ENCODE measurements around the gene CUL9. TPM values are rescaled to one million over a fixed set of nuclear protein-coding genes. Genes with fewer than 3 reads are reported as not detected.

The CUL9 gene
- total RNA-seq, 1 experiment from 2014 or later = 39.6 TPM

DNA sequence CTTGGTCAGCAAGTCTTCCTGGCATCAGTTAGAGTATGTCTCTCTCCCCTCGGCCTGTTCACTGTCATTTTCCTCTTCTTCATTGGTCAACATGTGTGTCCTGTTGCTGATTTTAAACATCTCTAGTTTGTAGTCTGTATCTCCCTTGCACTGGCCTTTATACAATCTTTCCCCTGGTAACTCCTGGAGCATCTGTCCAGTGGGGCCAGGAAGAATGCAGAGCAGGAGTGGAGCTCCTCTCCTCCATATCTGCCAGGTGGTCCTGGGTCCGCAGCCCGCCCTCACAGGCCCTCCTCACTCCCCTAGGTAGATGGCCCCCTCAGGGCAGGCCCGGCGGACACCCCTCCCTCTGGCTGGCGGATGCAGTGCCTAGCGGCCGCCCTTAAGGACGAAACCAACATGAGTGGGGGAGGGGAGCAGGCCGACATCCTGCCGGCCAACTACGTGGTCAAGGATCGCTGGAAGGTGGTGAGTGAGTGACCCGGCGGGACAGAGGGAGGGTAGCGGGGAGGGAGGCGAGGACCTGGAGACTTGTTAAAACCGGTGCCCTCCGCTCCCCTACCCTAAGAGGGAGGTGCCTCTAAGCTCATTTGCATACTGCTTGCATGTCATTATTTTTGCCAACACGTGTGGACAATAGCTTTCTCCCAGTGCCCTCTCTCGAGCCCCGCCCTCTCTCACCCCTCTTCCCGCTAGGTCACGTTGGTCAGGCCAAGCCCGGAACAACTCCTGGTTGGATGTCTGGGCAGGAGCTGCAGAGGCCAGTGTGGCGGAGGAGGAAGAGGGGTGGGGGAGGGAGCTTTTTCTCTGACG, 64.5 kb downstream of the CUL9 start:
- BruUV-seq (replicated peaks) = no TSS peak
- ChIA-PET CTCF (interaction anchor here (0.6 kb wide), 1 partner anchor 132 kb away, joined by 4 read pairs; no protein-coding TSS in a partner anchor), POLR2A (interaction anchor here (0.6 kb wide), 1 partner anchor 114 kb away, joined by 3 read pairs; no protein-coding TSS in a partner anchor)
- no peak for TF ChIP-seq CTCF (IDR thresholded peaks at IDR 0.05; ENCODE audit: unreplicated experiment)
- H3K4me3 Mint-ChIP-seq (ENCODE audit: unreplicated experiment) = peak overlapping the region; percentile 58
- H3K9me3 Mint-ChIP-seq (ENCODE audit: unreplicated experiment) = no peaks in the 10 kb centered on the region
- H3K27ac Mint-ChIP-seq (ENCODE audit: low read depth, unreplicated experiment) = no peak overlapping the region
- no peaks in the 10 kb centered on the region for H3K4me1 Mint-ChIP-seq (ENCODE audit: insufficient read depth, unreplicated experiment)
- H3K27me3 Mint-ChIP-seq (ENCODE audit: insufficient read depth, unreplicated experiment) = peaks cover 12% of the 10 kb centered on the region
- intact Hi-C loops (cut with micrococcal nuclease) = no loop called here
- no peak for DNase-seq (ENCODE audit: unreplicated experiment)
- no peaks in the 10 kb centered on the region for H3K36me3 Mint-ChIP-seq (ENCODE audit: insufficient read depth, unreplicated experiment)

GRCh38 chr6:43247114-43247999, 65.4 kb downstream of the CUL9 start:
- intact Hi-C loops (cut with micrococcal nuclease) = no loop called here
- Mint-ChIP-seq H3K4me3 (ENCODE audit: unreplicated experiment) (peak overlapping the region; percentile 58), H3K27me3 (ENCODE audit: insufficient read depth, unreplicated experiment) (peaks cover 20% of the 10 kb centered on the region), H3K36me3 (ENCODE audit: insufficient read depth, unreplicated experiment) (no peaks in the 10 kb centered on the region), H3K27ac (ENCODE audit: low read depth, unreplicated experiment) (no peak overlapping the region), H3K9me3 (ENCODE audit: unreplicated experiment) (no peaks in the 10 kb centered on the region), H3K4me1 (ENCODE audit: insufficient read depth, unreplicated experiment) (no peaks in the 10 kb centered on the region)
- no peak for TF ChIP-seq CTCF (IDR thresholded peaks at IDR 0.05; ENCODE audit: unreplicated experiment)
- DNase-seq (ENCODE audit: unreplicated experiment) = peak; percentile 51
- CTCF ChIA-PET = interaction anchor here (0.8 kb wide), 1 partner anchor 18 kb away, joined by 3 read pairs; the partner anchor contains the start of gene DNPH1
- BruUV-seq (replicated peaks) = no TSS peak
- POLR2A ChIA-PET = interaction anchor here (0.6 to 0.7 kb wide), 2 partner anchors 113 to 268 kb away, joined by 3 to 4 read pairs; no protein-coding TSS in a partner anchor

DNA sequence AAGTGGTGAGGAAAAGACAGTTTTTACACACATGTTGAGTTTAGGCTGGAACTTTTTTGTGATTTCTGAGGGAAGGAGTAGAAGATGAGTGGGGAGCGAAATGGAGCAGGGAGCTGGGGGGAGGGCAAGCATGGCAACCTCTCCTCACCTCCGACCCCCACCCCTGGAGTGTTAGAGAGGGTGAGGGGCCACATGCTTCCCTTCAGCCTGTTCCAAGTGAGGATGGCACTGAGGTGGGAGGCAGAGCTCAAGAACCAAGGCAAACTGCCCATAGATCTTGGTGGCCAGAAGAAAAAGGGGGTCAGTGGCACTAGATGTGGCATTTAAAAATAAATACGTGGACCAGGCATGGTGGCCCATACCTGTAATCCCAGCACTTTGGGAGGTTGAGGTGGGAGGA, 66.1 kb downstream of the CUL9 start:
- Mint-ChIP-seq H3K27me3 (ENCODE audit: insufficient read depth, unreplicated experiment) (peaks cover 28% of the 10 kb centered on the region), H3K4me3 (ENCODE audit: unreplicated experiment) (no peak overlapping the region), H3K36me3 (ENCODE audit: insufficient read depth, unreplicated experiment) (no peaks in the 10 kb centered on the region), H3K27ac (ENCODE audit: low read depth, unreplicated experiment) (no peak overlapping the region), H3K9me3 (ENCODE audit: unreplicated experiment) (no peaks in the 10 kb centered on the region), H3K4me1 (ENCODE audit: insufficient read depth, unreplicated experiment) (no peaks in the 10 kb centered on the region)
- TF ChIP-seq CTCF (IDR thresholded peaks at IDR 0.05; ENCODE audit: unreplicated experiment) = no peak
- CTCF ChIA-PET = interaction anchor here (0.8 to 1.1 kb wide), 2 partner anchors 16 to 18 kb away, joined by 3 read pairs; partner anchors contain the start of gene DNPH1
- intact Hi-C loops (cut with micrococcal nuclease) = no loop called here
- POLR2A ChIA-PET = interaction anchor here (0.7 kb wide), 1 partner anchor 268 kb away, joined by 4 read pairs; no protein-coding TSS in a partner anchor
- no TSS peak for BruUV-seq (replicated peaks)
- DNase-seq (ENCODE audit: unreplicated experiment) = no peak

DNA sequence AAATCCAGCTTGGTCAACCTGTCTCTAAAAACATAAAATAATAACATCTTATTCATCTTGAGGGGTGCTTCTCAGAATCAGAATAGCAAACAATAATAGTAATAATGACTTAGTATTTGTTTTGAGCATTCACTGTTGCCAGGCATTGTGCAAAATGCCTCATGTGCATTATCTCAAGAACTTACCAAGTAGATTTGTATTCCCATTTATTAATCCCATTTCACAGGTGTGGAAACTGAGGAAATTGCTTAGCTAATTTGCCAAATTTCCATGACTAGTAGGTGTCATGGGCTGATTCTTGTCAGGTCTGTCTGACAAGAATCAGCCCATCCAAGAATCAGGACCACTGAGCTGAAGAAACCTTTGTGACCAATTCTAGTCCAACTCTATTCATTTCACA, 66.8 kb downstream of the CUL9 start:
- intact Hi-C loops (cut with micrococcal nuclease) = no loop called here
- Mint-ChIP-seq H3K9me3 (ENCODE audit: unreplicated experiment) (no peaks in the 10 kb centered on the region), H3K4me1 (ENCODE audit: insufficient read depth, unreplicated experiment) (no peaks in the 10 kb centered on the region), H3K4me3 (ENCODE audit: unreplicated experiment) (no peak overlapping the region), H3K36me3 (ENCODE audit: insufficient read depth, unreplicated experiment) (no peaks in the 10 kb centered on the region), H3K27ac (ENCODE audit: low read depth, unreplicated experiment) (no peak overlapping the region), H3K27me3 (ENCODE audit: insufficient read depth, unreplicated experiment) (peaks cover 34% of the 10 kb centered on the region)
- no peak for DNase-seq (ENCODE audit: unreplicated experiment)
- no TSS peak for BruUV-seq (replicated peaks)
- TF ChIP-seq CTCF (IDR thresholded peaks at IDR 0.05; ENCODE audit: unreplicated experiment) = no peak
- ChIA-PET CTCF (interaction anchor here (1.1 kb wide), 1 partner anchor 15 kb away, joined by 3 read pairs; no protein-coding TSS in a partner anchor), POLR2A (no interaction called here)
